GM18511 (cell line): ENCODE measurements around the gene PLA2G4F.

Experiments used
- ATAC-seq: cut with Tn5 transposase; IDR thresholded peaks from one replicate; pipeline ENCODE4 v1.9.1; 2021; ENCODE audit warnings: mild to moderate bottlenecking, moderate library complexity; ENCODE audit not compliant: unreplicated experiment

Gene PLA2G4F

DNA sequence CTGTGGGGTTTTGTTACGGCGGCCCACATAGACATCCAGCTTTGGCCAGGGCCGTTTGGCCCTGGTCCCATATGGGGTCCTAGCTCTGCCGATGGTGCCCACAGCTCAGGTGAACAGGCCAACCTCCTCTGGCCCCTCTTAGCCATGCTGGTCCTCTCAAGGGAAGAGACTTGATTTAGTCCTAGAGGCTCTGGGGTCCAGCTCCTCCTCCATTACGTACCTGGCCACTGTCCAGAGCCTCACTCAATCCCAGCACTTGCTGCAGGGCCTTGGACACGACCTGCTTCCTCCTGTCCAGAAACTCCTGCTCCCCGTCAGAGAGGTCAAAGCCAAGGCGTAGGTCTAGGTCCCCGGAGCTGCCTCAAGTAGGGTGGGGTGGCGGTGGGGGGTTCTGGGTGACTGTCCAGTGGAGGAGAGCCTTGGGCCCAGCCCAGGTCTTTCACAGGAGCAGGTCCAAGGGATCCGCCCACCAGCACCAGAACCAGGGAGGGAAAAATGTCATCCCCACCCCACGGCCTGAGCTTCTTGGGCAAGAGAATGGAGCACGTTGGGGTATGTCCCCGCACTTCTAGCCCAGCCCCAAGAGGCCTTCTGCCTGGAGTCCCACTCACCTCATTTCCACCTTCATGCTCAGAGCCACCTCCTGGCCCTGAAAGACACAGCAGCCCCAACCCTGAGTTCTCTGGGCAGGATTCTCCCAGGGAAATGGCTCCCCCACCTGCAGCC is 6.8 kb downstream of the PLA2G4F start:
- ATAC-seq, result no peak

DNA sequence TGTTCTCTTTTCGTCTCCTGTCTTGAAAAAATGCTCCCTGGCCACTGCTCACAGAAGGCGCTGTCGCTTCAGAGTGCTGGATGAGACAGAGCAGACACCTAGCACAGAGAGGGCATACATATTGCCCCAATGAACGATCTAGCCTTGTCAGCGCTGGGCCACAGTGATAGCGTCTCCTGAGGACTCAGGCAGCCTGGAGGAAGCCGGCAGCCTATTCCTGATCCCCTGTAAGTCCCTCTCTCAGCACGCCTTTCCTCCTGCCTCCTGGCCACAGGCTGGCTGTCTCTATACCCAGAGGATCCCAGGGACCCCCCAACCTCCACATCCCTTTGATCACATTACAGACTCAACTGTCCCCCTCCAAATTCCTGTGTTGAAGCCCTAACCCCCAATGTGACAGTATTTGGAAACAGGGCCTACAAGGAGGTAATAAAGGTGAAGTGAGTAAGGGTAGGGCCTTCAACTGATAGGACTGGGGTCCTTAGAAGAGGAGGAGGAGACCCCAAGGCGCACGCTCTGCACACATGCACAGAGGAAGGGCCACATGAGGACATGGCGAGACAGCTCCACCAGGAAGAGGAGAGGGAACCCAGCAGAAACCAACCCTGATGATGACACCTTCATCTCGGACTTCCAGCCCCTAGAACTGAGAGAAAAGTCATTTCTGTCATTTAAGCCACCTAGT is 7.5 kb downstream of the PLA2G4F start:
- no peak for ATAC-seq

DNA sequence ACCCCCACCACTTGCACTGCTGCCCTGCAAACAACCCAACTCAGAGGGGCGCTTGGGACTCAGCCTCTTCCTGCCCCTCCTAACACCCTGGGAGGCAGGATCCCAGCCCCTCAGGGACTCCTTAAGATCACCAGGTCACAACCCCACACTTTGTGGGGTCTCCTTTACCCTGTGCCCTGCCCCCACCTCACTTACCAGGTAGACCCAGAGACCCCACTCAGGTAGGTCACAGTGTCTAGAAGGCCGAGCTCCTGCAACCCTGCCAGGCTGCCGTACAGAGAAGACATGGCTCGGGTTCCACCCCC is 9.1 kb downstream of the PLA2G4F start:
- no peak for ATAC-seq

DNA sequence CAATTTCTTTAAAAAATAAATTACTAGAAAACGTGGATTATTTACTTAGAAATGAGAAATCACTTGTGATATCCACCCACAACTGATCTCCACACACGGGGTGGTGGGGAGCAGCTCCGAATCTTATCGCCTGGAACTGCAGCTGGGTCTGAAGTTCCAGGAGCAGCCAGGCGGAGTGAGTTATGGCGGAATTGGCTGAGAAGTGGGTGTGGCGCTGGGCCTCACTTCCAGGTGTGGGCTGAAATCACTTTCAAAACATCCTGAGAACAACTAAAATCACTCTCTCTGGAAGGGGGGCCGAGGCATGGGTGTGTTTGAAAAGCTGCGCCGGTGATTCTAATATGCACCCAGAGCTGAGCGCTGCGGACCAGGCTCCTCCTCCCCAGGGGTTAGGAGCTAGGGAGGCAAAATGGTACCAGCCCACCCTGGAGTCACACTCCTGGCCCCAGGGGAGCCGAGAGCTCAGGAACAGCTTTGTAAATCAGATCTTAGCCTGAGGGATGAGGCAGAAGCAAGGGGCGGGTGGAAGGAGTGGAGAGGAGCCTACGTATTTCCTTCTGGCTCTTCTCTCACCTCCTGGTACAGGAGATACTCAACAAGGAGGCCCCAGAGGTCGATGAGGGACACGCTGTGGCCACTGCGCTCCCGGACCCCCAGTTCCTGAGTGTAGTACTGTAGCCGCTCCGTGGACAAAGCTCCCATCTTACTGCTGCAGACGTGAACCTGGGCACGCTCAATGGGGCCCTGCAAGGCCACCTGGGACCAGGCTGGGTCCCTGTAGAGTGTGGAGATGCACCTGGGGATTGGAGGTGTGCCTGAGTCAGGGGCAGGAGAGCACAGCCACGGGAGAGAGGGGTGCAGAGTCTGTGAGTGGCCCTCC is 9.6 kb downstream of the PLA2G4F start:
- ATAC-seq, result no peak

DNA sequence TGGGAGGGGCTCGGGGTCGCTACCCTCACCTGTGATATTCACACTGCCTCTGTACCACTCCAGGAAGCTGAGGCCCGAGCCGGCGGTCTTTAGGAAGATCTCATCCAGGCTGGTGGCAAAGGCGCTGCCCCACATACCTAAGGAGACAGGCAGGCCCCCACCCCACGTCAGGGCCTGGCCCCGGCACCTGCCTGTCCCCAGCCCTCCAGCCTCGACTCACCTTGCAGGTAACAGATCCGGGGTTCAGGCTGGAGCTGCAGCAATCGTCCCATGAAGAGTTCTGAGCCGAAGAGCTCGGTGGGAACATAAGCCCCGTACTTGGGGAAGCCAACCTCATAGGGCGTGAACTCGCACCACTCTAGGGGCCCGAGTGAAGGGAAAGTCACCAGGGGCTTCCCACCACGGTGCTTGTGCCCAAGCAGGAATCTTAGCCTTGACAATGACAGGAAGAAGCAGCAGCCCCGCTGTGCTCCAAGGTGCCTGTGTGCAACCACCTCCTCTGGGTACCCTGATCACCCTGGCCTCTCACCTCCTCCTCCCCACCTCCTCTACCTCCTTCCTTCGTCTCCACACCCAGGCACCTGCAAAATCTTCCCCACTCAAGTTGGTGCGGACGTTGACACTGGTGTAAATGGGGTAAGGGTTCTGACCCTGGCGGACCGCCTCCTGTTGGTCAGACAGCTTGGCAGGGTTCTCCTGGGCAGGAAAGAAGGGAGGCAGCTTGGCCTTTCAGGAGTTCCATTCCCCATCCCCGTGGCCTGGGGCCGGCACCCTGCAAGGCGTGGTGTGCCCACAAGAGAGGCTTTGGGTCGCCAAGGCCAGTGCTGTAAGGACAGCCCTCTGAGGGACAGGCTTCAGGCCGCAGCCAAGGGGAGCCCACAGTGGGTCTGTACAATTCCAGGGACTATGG is 10.6 kb downstream of the PLA2G4F start:
- ATAC-seq, result no peak

DNA sequence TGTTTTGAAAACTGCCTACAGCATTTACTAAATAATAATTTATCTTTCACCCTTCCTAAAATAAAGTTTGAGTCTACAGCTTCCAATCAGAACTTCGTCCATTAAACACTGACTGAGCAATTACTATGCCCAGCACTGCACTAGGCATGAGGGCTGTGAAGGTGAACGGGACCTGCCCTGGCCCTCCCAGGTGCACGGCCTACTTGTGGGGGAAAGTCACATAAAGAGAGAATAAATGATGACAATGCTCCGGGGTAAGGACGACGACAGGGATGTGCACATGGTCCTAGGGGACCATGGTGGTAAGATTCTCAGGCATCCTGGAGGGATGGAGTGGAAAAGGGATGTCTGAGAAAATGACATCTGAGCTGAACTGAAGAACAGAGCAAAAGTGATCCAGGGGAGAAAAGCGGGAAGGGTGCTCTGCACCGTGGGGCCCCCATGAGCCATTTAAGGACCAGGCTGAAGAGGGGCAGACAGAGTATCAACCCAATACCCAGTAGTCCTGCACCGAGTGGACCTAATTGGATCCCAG is 11.5 kb downstream of the PLA2G4F start:
- no peak for ATAC-seq

DNA sequence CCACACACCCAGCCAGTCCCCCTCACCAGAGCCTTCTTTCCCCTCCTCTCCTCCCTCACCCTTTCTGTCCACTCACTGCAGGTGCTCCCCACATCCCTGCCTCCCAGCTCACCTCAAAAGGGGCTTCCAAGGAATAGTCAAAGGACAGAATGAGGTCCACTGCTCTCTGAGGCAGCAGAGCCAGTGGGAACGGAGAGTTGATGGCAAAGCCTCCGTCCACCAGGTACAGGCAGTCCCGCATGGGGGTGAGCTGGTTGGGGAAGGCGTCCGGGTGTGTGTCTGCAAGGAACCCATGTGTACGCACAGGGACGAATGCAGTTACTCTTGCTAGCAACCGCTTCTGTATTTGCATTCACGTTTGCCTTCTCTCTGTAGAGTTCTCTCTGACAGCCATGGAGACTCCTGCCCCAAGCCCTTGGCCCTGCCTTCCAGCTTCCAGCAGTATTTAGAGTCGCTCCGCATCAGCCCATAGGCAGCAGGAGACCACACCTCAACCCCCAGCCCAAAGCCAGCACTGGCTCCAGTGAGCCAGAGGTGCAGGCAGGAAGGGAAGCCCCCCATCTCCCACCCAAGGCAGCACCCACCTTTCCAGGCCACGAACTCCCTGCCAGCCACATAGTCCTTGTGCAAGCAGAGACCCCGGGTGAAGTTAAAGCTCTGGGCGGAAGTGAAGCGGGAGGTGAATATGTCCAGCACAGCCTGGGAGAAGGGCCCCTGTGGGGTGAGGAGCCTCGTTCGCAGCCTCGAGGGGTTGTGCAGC is 12.4 kb downstream of the PLA2G4F start:
- no peak for ATAC-seq

DNA sequence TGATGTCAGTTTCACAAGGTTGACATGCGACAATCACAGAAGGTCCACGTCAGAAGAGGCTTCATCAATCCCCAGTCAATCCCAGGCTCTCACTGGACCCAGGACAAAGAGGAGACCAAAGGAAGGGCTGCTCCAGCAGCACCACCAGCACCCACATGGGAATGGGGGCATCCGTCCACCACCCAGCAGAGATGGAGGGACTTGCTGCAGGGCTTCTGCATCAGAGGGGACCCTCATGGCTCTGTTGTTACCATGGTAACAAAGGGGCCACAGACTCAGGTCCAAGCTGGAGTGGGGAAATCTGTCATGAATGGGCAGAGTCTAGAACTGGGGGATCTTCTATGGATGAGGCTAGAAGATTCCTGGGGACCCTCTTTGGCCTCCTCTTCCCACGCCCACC is 13.1 kb downstream of the PLA2G4F start:
- no peak for ATAC-seq

DNA sequence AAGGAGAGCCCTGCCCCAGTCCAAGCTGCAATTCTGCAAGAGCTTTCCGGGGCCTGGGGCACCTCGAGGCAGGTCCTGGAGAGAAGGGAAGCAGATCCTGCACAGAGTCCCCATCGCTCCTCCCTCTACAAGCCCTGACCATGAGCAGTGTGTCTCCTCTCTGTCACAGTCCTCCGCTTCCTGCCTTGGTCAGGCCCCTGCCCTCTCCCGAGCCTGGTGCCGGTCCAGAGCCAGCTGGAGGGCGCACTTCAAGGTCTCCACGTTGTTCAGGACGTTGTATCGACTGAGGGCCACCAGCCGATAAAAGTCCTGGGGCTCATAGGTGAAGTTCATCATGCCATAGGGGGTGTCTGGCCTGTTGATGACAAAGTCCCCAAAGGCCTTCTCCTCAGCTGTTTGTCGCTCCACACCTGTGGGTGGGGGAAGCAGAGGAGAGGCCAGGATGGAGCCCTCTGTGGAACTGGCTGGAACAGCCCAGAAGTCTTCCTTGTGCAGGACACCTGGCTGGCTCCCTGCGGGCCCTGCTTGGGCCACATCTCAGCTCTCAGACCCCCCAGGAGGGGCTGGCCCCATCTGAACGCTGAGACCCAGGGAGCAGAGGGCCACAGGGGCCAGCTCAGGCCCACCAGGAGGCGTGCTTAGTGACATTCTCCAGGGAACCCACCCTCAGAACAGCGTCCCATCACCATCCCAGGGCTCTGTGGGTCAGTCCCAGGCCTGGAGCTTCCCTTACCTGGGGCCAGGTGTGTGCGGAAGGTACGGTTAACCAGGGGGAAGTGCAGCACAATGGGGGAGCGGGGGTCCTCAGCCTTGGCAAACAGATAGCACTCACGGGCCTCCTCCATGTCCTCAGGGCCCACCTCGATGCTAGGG is 14.4 kb downstream of the PLA2G4F start:
- ATAC-seq, result no peak

DNA sequence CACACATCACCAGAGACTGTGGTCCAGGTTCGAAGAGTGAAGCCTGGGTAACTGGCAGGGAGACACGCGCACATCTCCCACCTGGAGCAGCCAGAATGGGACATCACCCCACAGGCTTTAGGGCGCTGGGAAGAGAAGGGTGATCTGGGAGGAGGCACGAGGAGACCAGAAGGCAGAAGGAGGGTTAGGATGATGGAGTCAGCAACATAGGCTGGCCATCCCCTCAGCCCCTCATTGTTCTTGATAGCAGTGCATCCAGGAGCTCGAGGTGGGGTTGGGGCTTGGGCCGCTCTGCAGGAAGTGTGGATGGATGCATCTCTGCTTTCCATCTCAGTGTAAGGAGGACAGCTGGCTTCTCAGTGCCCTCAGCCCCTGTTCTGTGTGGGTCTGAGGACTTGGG is 15.2 kb downstream of the PLA2G4F start:
- ATAC-seq, result no peak

DNA sequence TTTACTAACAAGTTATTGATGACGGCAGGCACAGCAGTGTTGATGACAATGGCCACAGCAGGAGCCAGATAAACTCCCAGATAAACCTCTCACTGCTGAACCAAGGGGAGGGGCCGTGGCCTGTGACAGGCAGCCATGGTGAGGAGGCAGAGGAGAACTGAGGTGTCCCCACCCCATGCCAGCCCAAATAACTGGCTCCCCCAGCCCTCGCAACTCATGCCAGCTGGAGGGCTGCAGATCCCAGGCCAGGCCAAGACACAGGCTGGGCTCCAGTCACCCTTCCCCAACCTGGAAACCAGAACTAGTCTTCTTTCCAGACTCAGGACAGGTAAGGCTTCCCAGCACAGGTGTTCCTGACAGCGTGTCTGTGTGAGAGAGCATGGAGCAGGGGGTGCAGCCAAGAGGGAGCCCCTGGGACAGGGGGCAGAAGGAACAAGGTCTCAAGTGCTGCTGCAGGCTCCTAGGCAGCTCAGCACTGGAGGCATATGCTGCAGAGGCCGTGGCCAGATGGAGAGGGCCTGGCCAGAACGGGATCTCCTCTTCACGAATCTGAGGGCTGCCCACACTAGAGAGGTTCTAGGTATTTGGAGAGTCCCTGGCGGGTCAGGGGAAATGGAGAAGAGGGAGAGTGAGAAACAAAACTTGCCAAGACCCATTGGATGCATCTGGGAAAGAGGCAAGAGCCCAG is 15.9 kb downstream of the PLA2G4F start:
- ATAC-seq, result no peak

DNA sequence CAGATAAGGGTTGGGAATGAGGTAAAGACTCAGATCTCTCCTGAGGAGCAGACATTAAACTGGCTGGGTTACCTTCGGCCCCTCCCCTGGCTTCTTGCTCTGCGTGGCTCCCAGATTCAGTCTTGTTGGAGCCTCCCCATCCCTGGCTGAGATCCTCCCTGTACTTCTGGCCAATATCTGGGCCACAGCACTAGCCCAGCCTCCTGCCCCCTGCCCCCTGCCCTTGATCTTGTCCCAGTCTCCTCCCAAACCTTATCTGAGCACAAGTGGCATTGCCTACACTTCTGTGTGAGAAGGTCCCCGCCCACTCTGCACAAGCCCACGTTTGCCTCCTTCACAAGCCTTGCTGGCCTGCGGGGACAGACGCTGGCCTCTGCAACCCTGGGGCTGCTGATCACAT is 16.8 kb downstream of the PLA2G4F start:
- ATAC-seq, result no peak

DNA sequence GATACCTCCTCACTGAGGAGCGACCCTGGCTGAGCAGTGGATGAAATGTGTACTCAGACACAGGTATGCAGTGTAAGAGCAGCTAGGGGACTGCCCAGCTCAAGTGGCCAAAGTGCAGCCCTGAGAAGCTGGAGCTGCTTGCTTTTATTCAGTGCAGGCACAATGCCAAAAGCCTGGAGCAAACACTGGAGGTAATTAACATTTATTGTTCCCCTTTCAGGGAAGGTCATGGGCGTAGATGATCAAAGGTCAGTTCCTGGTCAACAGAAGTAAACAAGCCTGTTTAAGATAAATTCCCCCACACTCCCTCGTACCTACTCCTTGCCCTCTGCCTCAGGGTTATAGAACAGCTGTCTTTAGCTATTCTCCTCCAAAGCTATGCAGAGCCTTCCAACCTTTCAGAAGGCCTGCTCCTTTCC is 17.5 kb downstream of the PLA2G4F start:
- ATAC-seq, result no peak

DNA sequence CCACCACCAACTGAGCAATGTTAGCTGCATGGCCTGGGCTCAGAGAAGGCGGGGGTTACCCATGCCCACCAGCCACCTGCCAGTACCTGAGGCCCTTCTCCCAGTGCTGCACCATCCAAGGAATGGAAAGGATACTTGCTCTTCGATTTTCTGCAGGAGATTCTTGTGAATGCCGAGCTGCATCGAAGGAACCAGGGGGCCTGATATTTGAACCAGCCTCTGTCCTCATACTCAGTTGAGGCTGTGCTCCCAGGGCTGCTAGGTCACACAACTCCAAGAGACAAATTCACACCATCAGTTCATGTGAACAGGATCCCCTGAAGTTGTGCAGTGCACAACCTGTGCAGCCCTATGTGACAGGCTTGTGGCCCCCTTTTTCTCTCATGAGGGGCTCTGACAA is 18.0 kb downstream of the PLA2G4F start:
- ATAC-seq, result no peak

DNA sequence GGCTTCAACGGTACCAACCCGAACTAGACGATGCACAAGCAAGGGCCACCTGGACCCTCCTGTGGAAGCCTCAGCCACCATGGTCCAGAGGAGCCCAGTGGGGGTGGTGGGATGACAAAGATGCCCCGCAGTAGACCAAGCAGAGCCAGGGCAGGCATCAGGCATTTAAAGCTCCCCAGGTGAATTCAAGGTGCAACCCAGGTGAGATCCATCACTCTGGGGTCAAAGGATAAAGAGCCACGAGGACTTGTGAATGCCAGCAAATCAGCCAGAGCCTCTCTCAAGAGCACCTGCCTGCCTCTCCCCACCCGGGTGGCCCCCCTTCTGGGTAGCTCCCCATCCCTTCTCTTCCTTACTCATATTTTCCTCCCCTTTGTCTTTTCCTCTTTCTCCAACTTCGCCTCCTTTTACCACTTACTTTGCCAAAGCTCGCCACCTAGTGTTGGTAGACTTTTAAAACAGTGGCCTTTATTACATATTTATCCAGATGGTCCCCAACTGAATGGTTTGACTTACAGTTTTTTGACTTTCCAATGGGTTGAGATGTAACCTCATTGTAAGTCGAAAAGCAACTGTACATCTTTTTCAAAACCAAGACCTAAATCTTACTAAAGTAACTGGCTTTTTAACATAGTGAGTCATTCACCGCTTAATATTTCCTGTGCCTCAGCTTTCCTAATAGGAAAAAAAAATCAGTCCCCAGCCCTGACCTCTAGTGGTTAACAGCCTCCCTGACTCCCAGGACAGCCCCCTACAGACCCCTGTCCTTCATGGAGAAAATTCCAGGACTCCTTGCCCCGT is 18.8 kb downstream of the PLA2G4F start:
- ATAC-seq, result no peak

DNA sequence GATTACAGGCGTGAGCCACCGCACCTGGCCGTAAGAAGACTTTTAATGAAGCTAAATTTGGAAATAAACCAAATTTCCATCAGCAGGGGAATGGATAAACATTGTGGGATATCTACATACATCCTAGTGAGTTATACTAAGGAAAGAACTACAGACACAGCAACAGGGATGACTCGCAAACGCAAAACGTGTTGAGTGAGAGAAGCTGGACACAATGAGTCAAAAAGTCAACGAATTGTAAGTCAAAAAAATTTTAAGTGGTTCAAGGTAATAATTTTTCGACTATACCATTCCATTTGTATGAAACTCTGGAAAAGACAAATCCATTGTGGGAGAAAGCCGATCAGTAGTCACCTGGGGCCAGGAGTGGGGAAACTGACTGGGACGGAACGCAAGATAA is 19.9 kb downstream of the PLA2G4F start:
- no peak for ATAC-seq

DNA sequence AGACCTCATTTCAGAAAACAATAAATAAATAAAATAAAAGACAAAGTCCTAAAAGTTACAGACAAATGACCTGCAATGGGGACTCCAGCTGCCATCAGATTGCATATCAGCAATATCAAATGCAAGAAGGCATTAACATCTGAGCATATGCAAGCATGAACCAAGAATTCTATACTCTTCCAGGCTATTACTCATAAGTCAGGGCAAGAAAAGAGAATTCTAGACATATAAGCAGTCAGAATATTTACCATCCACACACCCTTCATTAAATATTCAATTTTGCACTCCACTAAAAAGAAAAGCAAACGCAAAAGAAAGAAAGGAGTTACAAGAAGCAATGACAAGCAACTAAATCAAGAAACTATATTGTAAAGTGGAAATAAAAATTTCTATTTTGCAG is 21.1 kb downstream of the PLA2G4F start:
- ATAC-seq, result no peak
